ENCODE results near the gene MZB1.

DNA sequence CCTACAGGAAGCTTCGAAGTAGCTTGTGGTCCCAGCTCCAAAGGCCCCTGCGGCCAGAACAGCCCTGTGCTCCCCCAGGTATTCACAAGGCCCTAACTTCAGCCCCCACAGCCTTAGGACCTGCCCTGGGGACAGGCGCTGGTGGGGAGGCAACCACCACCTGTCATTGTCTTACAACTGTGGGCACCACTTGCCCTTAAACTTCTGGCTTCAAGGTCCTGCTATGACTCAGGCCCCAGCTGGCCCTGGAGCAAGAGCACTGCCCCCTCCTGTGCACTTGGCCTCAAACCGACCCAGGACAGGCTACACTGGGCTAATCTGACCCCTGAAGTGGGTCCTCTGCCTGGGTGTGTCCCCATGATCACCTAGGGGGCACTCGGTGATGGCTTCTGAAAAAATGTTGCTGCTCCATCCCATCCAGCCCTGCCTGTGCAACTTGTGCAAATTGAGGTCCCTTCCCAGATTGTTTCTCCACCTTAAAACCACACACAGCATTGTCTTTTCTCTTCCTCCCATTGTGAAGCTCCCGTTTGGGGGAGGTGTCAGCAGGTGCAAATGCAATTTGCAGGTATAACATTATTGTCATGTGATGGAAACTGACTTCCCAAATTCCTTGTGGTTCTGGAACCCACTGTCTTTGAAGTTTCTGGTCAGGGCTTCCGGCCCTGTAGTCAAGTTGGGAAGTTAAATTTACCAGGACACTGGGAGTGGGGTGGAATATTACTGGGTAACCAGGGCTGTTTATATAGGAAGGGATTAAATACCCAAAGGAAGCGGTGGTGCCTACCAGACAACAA, 6.3 kb upstream of the MZB1 start:
- TF ChIP-seq RCOR1 (IDR thresholded peaks at IDR 0.05; ENCODE audit: low read length): no peak
- TF ChIP-seq CTCF (IDR thresholded peaks at IDR 0.05): no peak
- no peak for TF ChIP-seq TAF1 (IDR thresholded peaks at IDR 0.05; ENCODE audit: borderline replicate concordance, low read depth, low read length)

Data from SK-N-SH (cell line).